ENCODE results near the gene TYW1B.
"Not testable (repeated sequence)": the region's sequence is repeated elsewhere in the genome, so short reads cannot be mapped to it uniquely, and the experiment has no call there.

GRCh38 chr7:72730815-72731214, 97.2 kb downstream of the TYW1B start:
- TF ChIP-seq EP300, CTCF, POLR2A, POLR2AphosphoS5 (IDR thresholded peaks at IDR 0.05): not testable (repeated sequence)

Measured in suprapubic skin (tissue), 4 donors.